ENCODE measurements around the gene EEF1A2. TPM values are rescaled to one million over a fixed set of nuclear protein-coding genes. Genes with fewer than 3 reads are reported as not detected.

Gene EEF1A2
- total and polyA plus RNA-seq, 2 donors from 2014 or later = 1.5 to 18.1 TPM

- Histone ChIP-seq H3K27me3 (ENCODE audit: control insufficient read depth, insufficient read depth, low read length) (peaks cover 13% of the 10 kb centered on the region), H3K27ac (ENCODE audit: low read depth in 2 of 2, low read length in 2 of 2) (no peak overlapping the region), H3K4me3 (ENCODE audit: low read length in 3 of 3) (no peak overlapping the region), H3K4me1 (ENCODE audit: control insufficient read depth in 2 of 3, insufficient read depth in 2 of 3, low read depth in 1 of 3, low read length in 3 of 3) (no peaks in the 10 kb centered on the region), H3K9me3 (ENCODE audit: control insufficient read depth in 2 of 3, insufficient read depth in 1 of 3, low read length in 3 of 3) (no peaks in the 10 kb centered on the region), H3K36me3 (ENCODE audit: control insufficient read depth in 2 of 3, insufficient read depth in 3 of 3, low read length in 3 of 3) (no peaks in the 10 kb centered on the region), H3K9ac (ENCODE audit: low read length in 3 of 3) (no peak overlapping the region)
- no peak for TF ChIP-seq CTCF (IDR thresholded peaks at IDR 0.05; ENCODE audit: borderline replicate concordance, extremely low read depth, insufficient read depth)
- DNase-seq = peak in 3 of 5 donors; percentile 79 to 86 (median 82)
- no peak for FAIRE-seq
- intact Hi-C loops (cut with DNase I) = no loop called here
These were observed 23.7 kb downstream of the EEF1A2 start for GRCh38 chr20:63475209-63475608.

GRCh38 chr20:63473555-63474449 is 25.1 kb downstream of the EEF1A2 start:
- intact Hi-C loops (cut with DNase I) = no loop called here
- no peak for FAIRE-seq
- H3K27me3 ChIP-seq (ENCODE audit: control insufficient read depth, insufficient read depth, low read length) = peaks cover 13% of the 10 kb centered on the region
- no peak for TF ChIP-seq CTCF (IDR thresholded peaks at IDR 0.05; ENCODE audit: borderline replicate concordance, extremely low read depth, insufficient read depth)
- no peak overlapping the region for H3K9ac ChIP-seq (ENCODE audit: low read length in 3 of 3)
- H3K9me3 ChIP-seq (ENCODE audit: control insufficient read depth in 2 of 3, insufficient read depth in 1 of 3, low read length in 3 of 3) = no peaks in the 10 kb centered on the region
- H3K4me1 ChIP-seq (ENCODE audit: control insufficient read depth in 2 of 3, insufficient read depth in 2 of 3, low read depth in 1 of 3, low read length in 3 of 3) = no peaks in the 10 kb centered on the region
- DNase-seq = no peak
- H3K4me3 ChIP-seq (ENCODE audit: low read length in 3 of 3) = no peak overlapping the region
- H3K36me3 ChIP-seq (ENCODE audit: control insufficient read depth in 2 of 3, insufficient read depth in 3 of 3, low read length in 3 of 3) = no peaks in the 10 kb centered on the region
- no peak overlapping the region for H3K27ac ChIP-seq (ENCODE audit: low read depth in 2 of 2, low read length in 2 of 2)

GRCh38 chr20:63472862-63473390 is 26.0 kb downstream of the EEF1A2 start:
- intact Hi-C loops (cut with DNase I) = no loop called here
- Histone ChIP-seq H3K36me3 (ENCODE audit: control insufficient read depth in 2 of 3, insufficient read depth in 3 of 3, low read length in 3 of 3) (no peaks in the 10 kb centered on the region), H3K9me3 (ENCODE audit: control insufficient read depth in 2 of 3, insufficient read depth in 1 of 3, low read length in 3 of 3) (no peaks in the 10 kb centered on the region), H3K4me3 (ENCODE audit: low read length in 3 of 3) (no peak overlapping the region), H3K4me1 (ENCODE audit: control insufficient read depth in 2 of 3, insufficient read depth in 2 of 3, low read depth in 1 of 3, low read length in 3 of 3) (no peaks in the 10 kb centered on the region), H3K27ac (ENCODE audit: low read depth in 2 of 2, low read length in 2 of 2) (no peak overlapping the region), H3K9ac (ENCODE audit: low read length in 3 of 3) (no peak overlapping the region), H3K27me3 (ENCODE audit: control insufficient read depth, insufficient read depth, low read length) (peaks cover 13% of the 10 kb centered on the region)
- DNase-seq (no peak), FAIRE-seq (no peak)
- no peak for TF ChIP-seq CTCF (IDR thresholded peaks at IDR 0.05; ENCODE audit: borderline replicate concordance, extremely low read depth, insufficient read depth)

Data from kidney (tissue), 14 donors.